Smooth muscle cell (in vitro differentiated cells): ENCODE measurements around the gene OR2L8. TPM values are rescaled to one million over a fixed set of nuclear protein-coding genes. Genes with fewer than 3 reads are reported as not detected.
"Not testable (repeated sequence)": the region's sequence is repeated elsewhere in the genome, so short reads cannot be mapped to it uniquely, and the experiment has no call there.

Experiments used
- DNase-seq: peaks from one replicate; lab custom pipeline; 2025; ENCODE audit not compliant: unreplicated experiment; lab: John Stamatoyannopoulos, UW
- H2AFZ ChIP-seq: fragments of 200-600 bp; sonication (generic); 2 replicates; pipeline ENCODE4 v1.6.0; 2016; ENCODE audit warnings: antibody characterized with exemption, low read depth, mild to moderate bottlenecking
- H3F3A ChIP-seq: fragments of 200-600 bp; sonication (generic); 2 replicates; pipeline ENCODE4 v1.6.0; 2017; ENCODE audit warnings: antibody characterized with exemption, low read depth
- H3K27ac ChIP-seq: fragments of 200-600 bp; sonication (generic); 2 replicates; pipeline ENCODE4 v1.5.1; 2016; ENCODE audit warnings: low read depth, mild to moderate bottlenecking
- H3K27me3 ChIP-seq: fragments of 200-600 bp; sonication (generic); 2 replicates; pipeline ENCODE4 v1.6.1; 2016; ENCODE audit warnings: low read depth, mild to moderate bottlenecking
- H3K36me3 ChIP-seq: fragments of 200-600 bp; sonication (generic); 2 replicates; pipeline ENCODE4 v1.5.1; 2016; ENCODE audit warnings: low read depth
- H3K4me1 ChIP-seq: fragments of 200-600 bp; sonication (generic); 2 replicates; pipeline ENCODE4 v1.5.1; 2016; ENCODE audit warnings: low read depth
- H3K4me2 ChIP-seq: fragments of 200-600 bp; sonication (generic); 2 replicates; pipeline ENCODE4 v1.6.0; 2016; ENCODE audit warnings: mild to moderate bottlenecking
- H3K4me3 ChIP-seq: fragments of 200-600 bp; sonication (generic); 2 replicates; pipeline ENCODE4 v1.5.1; 2016; ENCODE audit warnings: mild to moderate bottlenecking
- H3K79me2 ChIP-seq: fragments of 200-600 bp; sonication (generic); 2 replicates; pipeline ENCODE4 v1.6.0; 2016; ENCODE audit warnings: low read depth, mild to moderate bottlenecking
- H3K9ac ChIP-seq: fragments of 200-600 bp; sonication (generic); 2 replicates; pipeline ENCODE4 v1.6.0; 2016; ENCODE audit warnings: low read depth
- H3K9me3 ChIP-seq: fragments of 200-600 bp; sonication (generic); replicated peaks from 2 replicates; pipeline ENCODE4 v1.5.1; 2016; ENCODE audit warnings: low read depth
- H4K20me1 ChIP-seq: fragments of 200-600 bp; sonication (generic); 2 replicates; pipeline ENCODE4 v1.6.0; 2016; ENCODE audit warnings: low read depth
- WGBS: methylation state at CpG from one replicate; pipeline ENCODE4 v1.1.7; 2016; ENCODE audit warnings: low lambda C conversion rate; 5-methylcytosine and 5-hydroxymethylcytosine counted together
- polyA plus RNA-seq: library from polyadenylated mRNA; unstranded; fragments of >200 nt; fragmentation: Nextera tagmentation; extraction: Ambion mirVana; gene quantifications from 2 replicates; pipeline ENCODE4 v1.2.1, GENCODE V29; 2016
- total RNA-seq: library from RNA; depleted of rRNA; stranded (reverse); fragments of >200 nt; gene quantifications from 2 replicates; pipeline ENCODE4 v1.2.3, GENCODE V29; 2014
- TF ChIP-seq, protein P1 (sequence below): fragments of 200-600 bp; sonication (generic); IDR thresholded peaks from 2 replicates; pipeline ENCODE4 v1.5.1; 2017; ENCODE audit warnings: borderline replicate concordance, mild to moderate bottlenecking, antibody characterized with exemption; ENCODE audit not compliant: insufficient read depth, poor library complexity, severe bottlenecking

Gene OR2L8
- total and polyA plus RNA-seq, 2 experiments from 2014 or later: not detected

DNA sequence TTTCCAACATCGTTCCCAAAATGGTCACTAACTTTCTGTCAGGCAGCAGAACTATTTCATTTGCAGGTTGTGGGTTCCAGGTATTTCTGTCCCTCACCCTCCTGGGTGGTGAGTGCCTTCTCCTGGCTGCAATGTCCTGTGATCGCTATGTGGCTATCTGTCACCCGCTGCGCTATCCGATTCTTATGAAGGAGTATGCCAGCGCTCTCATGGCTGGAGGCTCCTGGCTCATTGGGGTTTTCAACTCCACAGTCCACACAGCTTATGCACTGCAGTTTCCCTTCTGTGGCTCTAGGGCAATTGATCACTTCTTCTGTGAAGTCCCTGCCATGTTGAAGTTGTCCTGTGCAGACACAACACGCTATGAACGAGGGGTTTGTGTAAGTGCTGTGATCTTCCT is 14.7 kb upstream of the OR2L8 start:
- no peak overlapping the region for H3K9ac ChIP-seq
- TF ChIP-seq, protein P1, sequence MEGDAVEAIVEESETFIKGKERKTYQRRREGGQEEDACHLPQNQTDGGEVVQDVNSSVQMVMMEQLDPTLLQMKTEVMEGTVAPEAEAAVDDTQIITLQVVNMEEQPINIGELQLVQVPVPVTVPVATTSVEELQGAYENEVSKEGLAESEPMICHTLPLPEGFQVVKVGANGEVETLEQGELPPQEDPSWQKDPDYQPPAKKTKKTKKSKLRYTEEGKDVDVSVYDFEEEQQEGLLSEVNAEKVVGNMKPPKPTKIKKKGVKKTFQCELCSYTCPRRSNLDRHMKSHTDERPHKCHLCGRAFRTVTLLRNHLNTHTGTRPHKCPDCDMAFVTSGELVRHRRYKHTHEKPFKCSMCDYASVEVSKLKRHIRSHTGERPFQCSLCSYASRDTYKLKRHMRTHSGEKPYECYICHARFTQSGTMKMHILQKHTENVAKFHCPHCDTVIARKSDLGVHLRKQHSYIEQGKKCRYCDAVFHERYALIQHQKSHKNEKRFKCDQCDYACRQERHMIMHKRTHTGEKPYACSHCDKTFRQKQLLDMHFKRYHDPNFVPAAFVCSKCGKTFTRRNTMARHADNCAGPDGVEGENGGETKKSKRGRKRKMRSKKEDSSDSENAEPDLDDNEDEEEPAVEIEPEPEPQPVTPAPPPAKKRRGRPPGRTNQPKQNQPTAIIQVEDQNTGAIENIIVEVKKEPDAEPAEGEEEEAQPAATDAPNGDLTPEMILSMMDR: no peak
- peaks cover 6% of the 10 kb centered on the region for H3K9me3 ChIP-seq
- no peak for DNase-seq
- no peaks in the 10 kb centered on the region for H3K27me3 ChIP-seq
- no peak overlapping the region for H3K4me3 ChIP-seq
- no peaks in the 10 kb centered on the region for H4K20me1 ChIP-seq
- no peaks in the 10 kb centered on the region for H3K36me3 ChIP-seq
- no peak overlapping the region for H2AFZ ChIP-seq
- WGBS: 92% methylated on average over 8 of the region's 8 CpGs
- H3K4me1 ChIP-seq: no peaks in the 10 kb centered on the region
- no peaks in the 10 kb centered on the region for H3F3A ChIP-seq
- no peak overlapping the region for H3K27ac ChIP-seq
- no peaks in the 10 kb centered on the region for H3K79me2 ChIP-seq
- H3K4me2 ChIP-seq: no peak overlapping the region

DNA sequence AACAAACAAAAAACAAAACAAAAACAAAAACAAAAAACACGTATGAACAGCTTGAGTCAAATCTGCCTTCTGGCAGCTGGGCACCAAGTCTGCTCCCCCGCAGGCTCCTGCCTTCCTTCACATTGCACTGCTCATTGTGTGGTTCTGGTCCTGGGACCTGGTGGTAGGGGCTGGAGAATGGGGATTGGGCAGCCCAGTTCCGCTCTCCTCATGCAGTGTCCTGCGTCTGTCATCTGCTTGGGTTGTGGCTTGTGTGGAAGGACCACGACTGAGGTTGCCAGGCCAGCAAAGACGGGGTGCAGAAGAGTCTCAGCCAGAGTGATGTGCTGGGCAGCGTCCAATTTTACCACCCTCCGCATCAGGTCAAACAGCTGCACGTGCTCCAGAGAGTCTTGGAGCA is 12.9 kb upstream of the OR2L8 start:
- H3K36me3 ChIP-seq: no peaks in the 10 kb centered on the region
- no peaks in the 10 kb centered on the region for H4K20me1 ChIP-seq
- H3K9me3 ChIP-seq: peaks cover 8% of the 10 kb centered on the region
- H3K4me3 ChIP-seq: no peak overlapping the region
- TF ChIP-seq, protein P1: no peak
- H3K4me1 ChIP-seq: no peaks in the 10 kb centered on the region
- no peaks in the 10 kb centered on the region for H3F3A ChIP-seq
- H2AFZ ChIP-seq: no peak overlapping the region
- H3K27ac ChIP-seq: no peak overlapping the region
- no peak overlapping the region for H3K9ac ChIP-seq
- DNase-seq: no peak
- H3K79me2 ChIP-seq: no peaks in the 10 kb centered on the region
- H3K4me2 ChIP-seq: no peak overlapping the region
- 85% methylated on average over 9 of the region's 9 CpGs for WGBS
- no peaks in the 10 kb centered on the region for H3K27me3 ChIP-seq

DNA sequence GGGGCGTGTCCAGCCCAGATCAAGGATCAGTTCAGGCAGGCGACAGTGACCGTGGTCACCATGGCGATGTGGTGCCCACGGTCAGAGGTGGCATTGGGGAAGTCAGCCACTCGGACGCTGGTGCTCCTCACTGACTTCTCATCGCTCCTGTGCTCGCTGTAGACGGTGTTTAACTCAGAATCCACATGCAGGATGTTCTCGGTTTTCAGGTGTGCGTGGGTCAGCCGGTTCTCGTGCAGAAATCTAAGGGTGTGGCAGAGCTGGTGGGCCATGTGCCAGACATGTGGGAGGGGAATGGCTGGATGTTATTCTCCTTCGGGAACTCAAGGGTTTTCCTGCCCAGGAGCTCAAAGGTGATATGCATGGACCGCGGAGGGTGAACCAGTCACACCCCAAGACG is 12.2 kb upstream of the OR2L8 start:
- no peak for DNase-seq

DNA sequence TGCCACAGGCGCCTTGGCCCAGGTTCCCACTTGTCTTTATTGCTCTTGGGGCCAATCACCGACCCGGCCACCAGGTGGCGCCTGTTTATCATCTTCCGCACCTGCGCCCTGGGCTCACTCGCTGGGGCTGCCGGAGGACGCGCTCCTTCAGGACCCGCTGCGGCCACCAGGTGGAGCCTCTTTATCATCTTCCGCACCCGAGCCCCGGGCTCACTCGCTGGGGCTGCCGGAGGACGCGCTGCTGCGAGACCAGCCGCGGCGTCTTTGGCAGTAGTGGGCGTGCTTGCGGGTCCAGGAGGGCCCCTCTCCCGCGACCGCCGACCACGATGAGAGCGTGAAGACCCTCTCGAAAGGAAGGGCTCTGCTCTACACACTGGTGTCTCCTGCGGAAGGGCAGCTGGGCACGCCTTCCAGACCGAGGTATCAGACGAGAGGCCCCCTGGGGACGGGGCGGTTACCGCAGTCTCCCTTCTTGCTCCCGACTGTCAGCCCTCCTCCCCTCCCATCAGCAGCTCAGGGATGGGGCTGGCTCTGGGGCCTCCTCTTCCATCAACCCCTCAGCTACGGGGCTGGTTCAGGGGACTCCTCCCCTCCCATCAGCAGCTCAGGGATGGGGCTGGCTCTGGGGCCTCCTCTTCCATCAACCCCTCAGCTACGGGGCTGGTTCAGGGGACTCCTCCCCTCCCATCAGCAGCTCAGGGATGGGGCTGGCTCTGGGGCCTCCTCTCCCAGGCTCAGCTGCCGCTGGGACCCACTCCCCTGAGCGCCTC is 11.5 kb upstream of the OR2L8 start:
- not testable (repeated sequence) for H3K4me3 ChIP-seq, H3F3A ChIP-seq, H3K27ac ChIP-seq, H3K36me3 ChIP-seq, H4K20me1 ChIP-seq, H3K79me2 ChIP-seq, H3K9me3 ChIP-seq, H3K4me2 ChIP-seq, H3K27me3 ChIP-seq, DNase-seq, H2AFZ ChIP-seq, H3K9ac ChIP-seq, H3K4me1 ChIP-seq
- WGBS: 35% methylated on average over 40 of the region's 44 CpGs

More for the DNA sequence above, 12.2 kb upstream of the OR2L8 start:
- Histone ChIP-seq H4K20me1 (no peaks in the 10 kb centered on the region), H3K27me3 (no peaks in the 10 kb centered on the region), H3K36me3 (no peaks in the 10 kb centered on the region), H3K4me3 (no peak overlapping the region), H2AFZ (no peak overlapping the region), H3K4me2 (no peak overlapping the region), H3K4me1 (no peaks in the 10 kb centered on the region), H3K9ac (no peak overlapping the region), H3F3A (no peaks in the 10 kb centered on the region), H3K9me3 (peaks cover 4% of the 10 kb centered on the region), H3K27ac (no peak overlapping the region), H3K79me2 (no peaks in the 10 kb centered on the region)
- 86% methylated on average over 17 of the region's 18 CpGs for WGBS
- TF ChIP-seq, protein P1: no peak
